IPS-11a (cell line): ENCODE results near the gene TPPP.
"Not testable (repeated sequence)": the region's sequence is repeated elsewhere in the genome, so short reads cannot be mapped to it uniquely, and the experiment has no call there.

Experiments used
- H3K4me3 ChIP-seq: one replicate; pipeline ENCODE4 v1.5.1; 2013; ENCODE audit warnings: low read depth, low read length, control low read depth

The TPPP gene

DNA sequence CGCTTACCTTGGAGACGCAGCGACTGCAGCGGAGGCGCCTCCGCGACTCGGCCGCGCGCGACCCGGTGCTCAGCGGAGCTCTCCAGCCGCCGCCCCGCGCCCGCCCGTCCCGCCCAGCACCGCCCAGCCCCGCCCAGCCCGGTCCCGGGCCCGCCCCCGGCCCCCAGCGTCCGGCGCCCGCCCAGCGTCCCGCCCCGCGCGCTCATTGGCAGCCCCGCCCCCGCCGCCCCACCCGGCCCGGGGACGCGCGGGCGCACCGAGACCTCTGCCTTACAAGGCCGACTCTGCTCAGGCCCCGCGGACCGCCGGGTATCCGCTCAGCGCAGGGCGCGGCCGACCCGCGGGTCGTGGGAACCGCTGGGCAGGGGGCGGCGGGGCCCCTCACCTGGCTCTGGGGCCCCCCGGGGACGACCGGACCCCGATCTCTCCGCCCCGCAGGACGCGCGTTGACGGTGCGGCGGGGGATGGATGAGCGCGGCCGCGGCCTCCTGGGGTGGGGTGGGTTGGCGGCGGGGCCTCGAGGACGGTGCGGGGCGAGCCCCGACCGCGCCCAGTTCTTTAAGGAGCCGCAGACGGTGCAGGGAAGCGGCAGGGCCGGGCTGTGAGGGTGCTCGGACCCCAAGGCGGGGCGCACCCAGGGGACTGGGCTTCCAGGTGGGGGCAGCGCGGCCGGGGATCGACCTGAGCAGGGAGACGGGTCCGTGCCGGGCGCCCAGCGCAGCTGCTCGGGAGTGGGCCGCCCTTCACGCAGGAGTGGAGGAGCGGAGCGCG, at the start of gene TPPP:
Gene TPPP, minus strand, starts transcription at position 82 of the 771 bp plus-strand sequence. CDS start 15,292 bp downstream, outside the sequence.
- H3K4me3 ChIP-seq, result peak within 1 kb of the TSS; percentile 39

DNA sequence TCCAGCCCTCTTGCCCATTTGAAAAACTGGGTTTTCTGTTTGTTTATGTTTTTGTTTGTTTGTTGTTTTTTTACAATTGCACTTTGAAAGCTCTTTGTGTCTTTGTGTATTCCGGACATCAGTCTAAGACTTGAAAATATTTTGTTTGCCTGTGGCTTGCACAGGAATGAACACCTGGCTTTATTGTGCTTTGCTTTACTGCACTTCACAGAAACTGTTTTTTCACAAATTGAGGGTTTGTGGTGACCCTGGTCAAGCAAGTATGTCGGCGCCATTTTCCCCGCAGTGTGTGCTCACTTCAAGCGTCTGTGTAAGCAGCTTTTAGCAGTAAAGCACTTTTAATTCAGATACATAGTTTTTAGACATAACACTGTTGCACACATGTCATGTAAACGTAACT, 49.1 kb upstream of the TPPP start:
- H3K4me3 ChIP-seq, result not testable (repeated sequence)

GRCh38 chr5:734145-734544, 41.0 kb upstream of the TPPP start:
- H3K4me3 ChIP-seq, result not testable (repeated sequence)

DNA sequence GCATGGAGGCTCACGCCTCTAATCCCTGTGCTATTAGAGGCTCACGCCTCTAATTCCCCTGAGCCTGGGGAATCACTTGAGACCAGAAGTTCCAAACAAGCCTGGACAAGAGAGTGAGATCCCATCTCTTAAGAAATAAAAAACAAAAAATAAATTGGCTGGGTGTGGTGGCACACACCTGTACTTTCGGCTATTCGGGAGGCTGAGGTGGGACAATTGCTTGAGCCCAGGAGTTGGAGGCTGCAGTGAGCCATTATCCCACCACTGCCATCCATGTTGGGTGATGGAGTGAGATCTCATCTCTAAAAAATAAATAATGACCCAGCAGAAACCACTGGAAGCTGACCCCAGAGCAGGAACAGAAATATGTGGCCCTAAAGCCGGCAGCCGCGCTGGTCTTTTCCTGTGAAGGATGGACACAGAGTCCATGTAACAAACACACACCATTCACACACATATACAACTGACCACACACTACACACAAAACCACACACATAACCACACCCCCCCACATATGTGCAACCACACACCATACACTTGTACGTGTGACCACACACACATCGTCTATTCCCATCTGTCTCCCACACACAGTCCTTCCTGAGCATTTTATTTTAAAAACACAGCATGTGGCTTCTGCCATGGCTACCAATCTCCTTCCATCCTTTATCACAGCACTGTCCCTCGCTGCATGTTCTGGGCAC, 39.8 kb upstream of the TPPP start:
- H3K4me3 ChIP-seq, result not testable (repeated sequence)

DNA sequence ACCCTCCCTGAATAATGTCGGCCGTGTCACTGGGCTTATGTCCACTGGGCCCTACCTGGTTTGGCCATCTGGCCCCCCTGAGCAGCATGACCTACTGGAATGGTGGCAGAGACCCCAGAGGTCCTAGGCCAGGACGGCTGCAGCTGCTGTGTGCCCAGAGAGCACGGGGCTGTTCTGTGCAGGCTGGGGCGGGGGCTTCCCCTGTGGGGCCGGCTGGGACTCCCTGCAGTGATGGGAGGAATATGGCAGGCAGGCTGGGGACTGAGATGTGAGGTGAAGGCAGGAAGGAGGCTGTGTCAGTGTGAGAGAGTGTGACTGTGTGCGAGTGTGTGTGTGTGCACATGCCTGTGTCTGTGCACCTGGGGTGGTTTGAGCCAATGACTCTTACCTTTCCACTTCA, 36.1 kb upstream of the TPPP start:
- H3K4me3 ChIP-seq, result not testable (repeated sequence)

DNA sequence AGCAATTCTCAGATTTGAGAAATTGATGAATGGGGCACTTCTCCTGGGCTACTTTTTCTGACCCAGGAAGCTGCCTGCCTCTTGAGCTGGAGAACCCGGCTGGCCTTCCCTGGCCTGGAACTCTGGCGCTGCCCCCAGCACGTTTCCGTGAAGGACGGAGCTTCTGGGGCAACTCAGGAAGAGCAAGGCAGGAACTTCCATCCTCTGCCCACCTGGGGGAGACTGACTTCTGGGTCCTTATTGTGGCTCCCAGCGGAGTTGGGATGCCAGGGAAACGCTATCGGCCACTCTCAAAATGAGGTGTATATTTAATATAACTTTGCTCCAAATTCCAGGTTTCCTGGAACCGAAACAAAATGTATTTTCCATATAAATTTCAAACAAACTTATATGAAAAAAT, 33.9 kb upstream of the TPPP start:
- not testable (repeated sequence) for H3K4me3 ChIP-seq

DNA sequence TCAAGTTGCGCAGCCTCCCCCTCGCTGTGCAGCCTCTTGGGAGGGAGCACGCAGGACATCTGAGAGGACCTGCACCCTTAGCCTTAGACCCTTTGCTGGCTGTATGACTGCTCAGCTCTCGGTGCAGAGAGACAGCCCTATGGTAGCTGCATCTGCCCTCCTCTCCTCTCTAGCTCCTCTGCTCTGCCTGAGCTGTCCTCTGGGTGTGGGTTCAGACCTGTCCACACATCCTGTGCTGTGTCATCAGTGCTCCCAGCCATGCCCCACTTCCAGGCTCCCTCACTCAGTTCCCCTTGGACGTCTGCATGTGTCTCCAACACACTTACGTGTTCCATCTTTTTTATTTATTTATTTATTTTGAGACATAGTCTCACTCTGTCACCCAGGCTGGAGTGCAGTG, 30.7 kb upstream of the TPPP start:
- not testable (repeated sequence) for H3K4me3 ChIP-seq

- not testable (repeated sequence) for H3K4me3 ChIP-seq
Observed at GRCh38 chr5:723309-723708, 30.2 kb upstream of the TPPP start.

GRCh38 chr5:719379-719778, 26.2 kb upstream of the TPPP start:
- not testable (repeated sequence) for H3K4me3 ChIP-seq

- H3K4me3 ChIP-seq, result no peak overlapping the region
Observed at GRCh38 chr5:717143-717542, 24.0 kb upstream of the TPPP start.

DNA sequence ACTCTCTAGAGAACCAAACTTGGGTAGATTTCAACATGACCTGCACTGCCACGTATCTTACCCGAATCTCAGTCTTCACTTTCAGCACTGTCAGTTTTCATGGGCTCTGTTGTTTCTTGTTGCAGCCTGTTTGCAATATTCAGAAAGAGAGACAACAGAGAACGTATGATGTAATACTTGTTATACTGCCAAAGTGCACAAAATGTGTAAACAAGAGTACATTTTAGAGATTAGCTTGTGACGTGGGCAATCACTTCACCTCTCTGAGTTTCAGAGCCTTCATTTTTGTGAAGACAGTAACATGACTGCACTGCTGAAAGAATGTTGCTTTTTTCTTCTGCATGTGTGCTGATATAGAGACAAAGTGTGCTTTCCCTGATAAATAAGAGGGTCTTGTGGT, 23.6 kb upstream of the TPPP start:
- H3K4me3 ChIP-seq, result not testable (repeated sequence)

DNA sequence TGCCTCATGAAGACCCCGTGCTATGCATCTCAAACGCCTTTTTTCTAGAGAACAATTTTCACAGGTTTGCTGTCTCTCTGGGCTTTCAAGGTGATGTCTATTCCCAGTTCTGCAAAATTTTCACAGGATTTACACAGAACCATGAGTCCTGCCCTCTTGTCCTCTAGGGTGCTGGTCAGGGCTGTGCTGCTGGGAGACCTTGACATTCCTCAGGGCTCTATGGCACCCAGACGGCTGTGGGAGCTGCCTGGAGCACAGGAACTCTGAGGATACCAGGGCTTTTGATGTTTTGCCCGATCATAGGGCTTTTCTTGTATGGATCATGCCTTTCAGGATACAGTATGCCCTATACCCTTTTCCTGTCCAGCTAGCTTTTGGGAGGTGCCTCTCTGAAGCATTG, 22.5 kb upstream of the TPPP start:
- not testable (repeated sequence) for H3K4me3 ChIP-seq

DNA sequence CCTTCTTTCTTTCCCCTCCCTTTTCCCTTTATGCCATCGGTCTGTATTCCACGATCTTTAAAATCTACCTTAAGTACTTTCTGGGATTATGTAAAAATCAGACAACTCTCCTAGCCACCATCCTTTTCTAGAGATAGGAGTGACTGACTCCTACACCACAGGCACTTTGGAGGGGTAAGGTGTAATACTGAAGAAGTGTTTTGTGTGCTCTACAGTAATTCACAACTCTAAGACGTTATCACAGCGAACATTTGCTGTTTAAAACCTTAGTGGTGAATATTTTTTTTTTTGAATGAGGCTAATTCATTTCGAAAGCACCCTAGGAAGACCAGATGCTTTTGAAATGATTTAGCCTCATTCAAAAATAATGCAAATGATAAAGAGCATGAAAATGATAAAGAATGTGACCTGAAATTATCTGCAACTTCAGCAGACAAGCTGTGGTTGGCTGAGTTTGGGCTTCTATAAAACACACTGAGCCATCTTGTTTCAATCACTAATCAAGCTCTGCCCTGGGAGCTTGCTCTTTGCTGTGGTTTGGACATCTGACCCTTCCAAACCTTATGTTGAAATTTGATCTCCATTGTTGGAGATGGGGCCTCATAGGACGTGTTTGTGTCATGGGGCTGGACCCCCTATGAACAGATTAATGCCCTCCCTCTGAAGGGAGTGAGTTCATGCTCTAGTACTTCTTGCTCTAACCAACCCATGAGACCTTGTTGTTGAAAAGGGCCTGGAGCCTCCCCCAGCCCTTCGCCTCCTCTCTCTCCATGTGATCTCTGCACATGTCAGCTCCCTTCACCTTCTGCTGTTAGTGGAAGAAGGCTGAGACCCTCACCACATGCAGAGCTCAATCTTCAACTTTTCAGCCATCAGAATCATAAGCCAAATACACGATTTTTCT, 21.3 kb upstream of the TPPP start:
- not testable (repeated sequence) for H3K4me3 ChIP-seq

GRCh38 chr5:713686-714085, 20.5 kb upstream of the TPPP start:
- H3K4me3 ChIP-seq, result not testable (repeated sequence)

- not testable (repeated sequence) for H3K4me3 ChIP-seq
Observed at GRCh38 chr5:708848-709517, 15.8 kb upstream of the TPPP start.

- not testable (repeated sequence) for H3K4me3 ChIP-seq
Observed at GRCh38 chr5:708374-708773, 15.2 kb upstream of the TPPP start.

- H3K4me3 ChIP-seq, result not testable (repeated sequence)
Observed at GRCh38 chr5:706127-706526, 13.0 kb upstream of the TPPP start.

GRCh38 chr5:696753-697702, 3.9 kb upstream of the TPPP start:
- H3K4me3 ChIP-seq, result not testable (repeated sequence)

- H3K4me3 ChIP-seq, result not testable (repeated sequence)
Observed at GRCh38 chr5:696191-696590, 3.0 kb upstream of the TPPP start.

GRCh38 chr5:695475-695874, 2.3 kb upstream of the TPPP start:
- H3K4me3 ChIP-seq, result not testable (repeated sequence)
